Esophagus muscularis mucosa (tissue), 4 donors: Measurements from ENCODE around the gene CDK5R1. TPM values are rescaled to one million over a fixed set of nuclear protein-coding genes. Genes with fewer than 3 reads are reported as not detected.

Experiments used
- DNase-seq: peaks from one replicate; pipeline ENCODE4 v3.0.0-alpha.2; 2017; ENCODE audit errors: extremely low spot score
- H3K27ac ChIP-seq, 4 donors: fragments of 200-600 bp; sonication (generic); replicated peaks in 1 of 4; 1 replicate in 3 of 4; 2 replicates in 1 of 4; pipeline ENCODE4 v1.5.1; 2016 to 2019; ENCODE audit warnings: mild to moderate bottlenecking in 1 of 4
- H3K27me3 ChIP-seq, 4 donors: fragments of 200-600 bp; sonication (generic); one replicate each; pipeline versions ENCODE4 v1.5.1 to v1.6.0; 2016 to 2019
- H3K36me3 ChIP-seq, 4 donors: fragments of 200-600 bp; sonication (generic); one replicate each; pipeline ENCODE4 v1.5.1; 2016 to 2019
- H3K4me1 ChIP-seq, 4 donors: fragments of 200-600 bp; sonication (generic); one replicate each; pipeline ENCODE4 v1.5.1; 2016 to 2019
- H3K4me3 ChIP-seq, 4 donors: fragments of 200-600 bp; sonication (generic); 1 replicate in 2 of 4; 2 replicates in 2 of 4; pipeline ENCODE4 v1.5.1; 2016 to 2019; ENCODE audit warnings: mild to moderate bottlenecking in 4 of 4, moderate library complexity in 1 of 4
- H3K9me3 ChIP-seq, 4 donors: fragments of 200-600 bp; sonication (generic); 1 replicate in 3 of 4; 2 replicates in 1 of 4; pipeline ENCODE4 v1.5.1; 2016 to 2019
- CTCF ChIP-seq, 3 experiments: fragments of 200-600 bp in 2 of 3; fragments of 450-650 bp in 1 of 3; sonication (generic) in 2 of 3; IDR thresholded peaks; one replicate each; pipeline ENCODE4 v1.5.1; 2017 to 2019; ENCODE audit warnings: antibody characterized with exemption in 3 of 3, mild to moderate bottlenecking in 2 of 3, moderate library complexity in 1 of 3
- EP300 ChIP-seq: sonication (generic); formaldehyde crosslinking; IDR thresholded peaks from one replicate; pipeline ENCODE4 v1.6.1; 2017; ENCODE audit warnings: antibody characterized with exemption
- POLR2A ChIP-seq: fragments of 450-650 bp; IDR thresholded peaks from one replicate; pipeline ENCODE4 v1.6.1; 2017; ENCODE audit warnings: antibody characterized with exemption, moderate library complexity, mild to moderate bottlenecking, low read depth
- POLR2AphosphoS5 ChIP-seq, 2 donors: sonication (generic); formaldehyde crosslinking; IDR thresholded peaks; one replicate each; pipeline ENCODE4 v1.6.1; 2017; ENCODE audit warnings: antibody characterized with exemption in 2 of 2
- whole genome bisulfite sequencing: methylation state at CpG from one replicate; pipeline ENCODE4 v1.1.5; 2018; 5-methylcytosine and 5-hydroxymethylcytosine counted together
- intact Hi-C: fragments of 100-400 bp; cut with DNase I; formaldehyde crosslinking; loops from one replicate; pipeline ENCODE4 v1.15.1; 2023
- total RNA-seq, 4 donors: library from RNA; depleted of rRNA; stranded (reverse); fragments of >200 nt; gene quantifications; one replicate each; pipeline versions ENCODE4 v1.1.0 to v1.2.1, GENCODE V29; 2016

The CDK5R1 gene
- total RNA-seq, 4 donors from 2014 or later = 0.33 to 1.2 (median 0.64) TPM

DNA sequence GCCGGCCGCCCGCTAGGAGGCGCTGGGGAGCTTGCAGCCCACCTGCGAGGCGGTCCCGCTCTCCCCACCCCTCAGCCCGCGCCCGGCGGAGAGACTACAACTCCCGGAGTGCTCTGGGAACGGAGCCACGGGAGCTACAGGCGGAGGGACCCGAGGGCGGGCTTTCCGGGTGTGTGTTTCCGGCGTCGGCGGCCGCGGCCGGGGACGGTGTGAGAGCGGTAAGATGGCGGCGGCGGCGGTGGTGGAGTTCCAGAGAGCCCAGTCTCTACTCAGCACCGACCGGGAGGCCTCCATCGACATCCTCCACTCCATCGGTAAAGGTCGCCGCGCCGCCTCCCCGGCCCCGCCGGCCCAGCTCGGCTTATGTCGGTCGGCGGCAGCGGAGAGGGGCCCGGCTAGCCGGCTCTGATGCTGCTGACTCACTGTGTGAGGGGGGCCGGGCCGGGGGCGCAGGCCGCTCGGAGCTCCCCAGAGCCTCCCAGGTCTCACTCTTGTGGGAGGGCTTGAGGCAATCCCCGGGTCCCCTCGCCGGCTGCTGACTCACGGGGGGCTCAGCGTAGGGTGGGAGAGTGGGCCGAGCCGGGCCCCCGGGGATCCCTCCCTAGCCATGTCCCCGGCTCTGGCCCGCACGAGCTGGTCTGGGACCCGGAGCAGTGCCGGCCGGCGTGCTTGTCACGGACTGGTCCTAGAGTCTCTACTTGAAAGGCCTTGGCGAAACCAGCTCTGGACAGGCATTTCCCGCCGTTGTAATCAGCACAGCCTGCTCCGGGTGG, 42.3 kb upstream of the CDK5R1 start, which contains the start of gene PSMD11:
TSS of gene PSMD11 (plus strand) at position 210 of the 773 bp plus-strand sequence. CDS start at position 224, 14 bp downstream.
- H3K9me3 ChIP-seq = no peaks in the 10 kb centered on the region
- WGBS = 0% methylated on average over 15 of the region's 74 CpGs
- peak; percentile 32 for TF ChIP-seq POLR2A
- TF ChIP-seq CTCF (IDR thresholded peaks at IDR 0.05) = peak in 2 of 3 experiments; percentile 92
- TF ChIP-seq EP300 = no peak
- peak; percentile 79 to 91 for TF ChIP-seq POLR2AphosphoS5 (IDR thresholded peaks at IDR 0.05)
- H3K27ac ChIP-seq = peak within 1 kb of the TSS; percentile 74 to 86 (median 84)
- DNase-seq = peak; percentile 98
- H3K4me1 ChIP-seq = peaks cover 16 to 34% (median 30%) of the 10 kb centered on the region in 4 donors
- intact Hi-C loops = no loop called here
- peak within 1 kb of the TSS; percentile 66 to 95 (median 84) for H3K4me3 ChIP-seq
- H3K27me3 ChIP-seq = no peaks in the 10 kb centered on the region
- peaks cover 13 to 28% (median 21%) of the 10 kb centered on the region in 4 donors for H3K36me3 ChIP-seq

- peaks cover 19 to 34% (median 32%) of the 10 kb centered on the region in 4 donors for H3K4me1 ChIP-seq
- TF ChIP-seq POLR2A (no peak), POLR2AphosphoS5 (IDR thresholded peaks at IDR 0.05) (peak; percentile 8 to 35)
- no peaks in the 10 kb centered on the region for H3K27me3 ChIP-seq
- DNase-seq = no peak
- intact Hi-C loops = no loop called here
- H3K36me3 ChIP-seq = peaks cover 18 to 34% (median 26%) of the 10 kb centered on the region in 4 donors
- no peaks in the 10 kb centered on the region for H3K9me3 ChIP-seq
- peak overlapping the region; percentile 66 to 95 (median 84) for H3K4me3 ChIP-seq
- 0% methylated on average over 8 of the region's 14 CpGs for WGBS
- peak overlapping the region; percentile 74 to 86 (median 84) for H3K27ac ChIP-seq
Measured at GRCh38 chr17:32445074-32445415, 41.7 kb upstream of the CDK5R1 start.

DNA sequence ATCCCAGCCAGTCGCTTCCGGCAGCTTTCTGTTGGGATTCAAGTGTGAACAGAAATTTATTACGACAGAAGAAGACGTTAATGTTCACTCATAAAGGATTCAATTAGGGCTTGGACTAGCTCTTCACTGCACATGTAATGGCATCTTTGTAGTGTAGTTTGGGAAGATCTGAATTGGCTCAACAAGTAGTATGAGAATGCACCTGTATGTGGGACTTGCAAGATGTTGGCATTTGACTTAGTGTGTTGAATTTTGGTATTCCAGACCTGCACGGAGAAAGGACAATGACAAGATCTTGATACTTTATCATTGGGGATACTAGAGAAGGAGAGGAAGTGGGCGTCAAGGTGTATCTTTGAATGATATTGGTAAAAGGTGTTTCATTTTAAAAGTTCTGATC, 41.3 kb upstream of the CDK5R1 start:
- no peaks in the 10 kb centered on the region for H3K9me3 ChIP-seq
- peak overlapping the region in 2 of 4 donors; percentile 84 to 85 for H3K27ac ChIP-seq
- TF ChIP-seq POLR2A (no peak), CTCF (IDR thresholded peaks at IDR 0.05) (no peak), POLR2AphosphoS5 (IDR thresholded peaks at IDR 0.05) (no peak), EP300 (no peak)
- peak overlapping the region; percentile 66 to 95 (median 84) for H3K4me3 ChIP-seq
- intact Hi-C loops = no loop called here
- no peaks in the 10 kb centered on the region for H3K27me3 ChIP-seq
- peaks cover 19 to 37% (median 30%) of the 10 kb centered on the region in 4 donors for H3K36me3 ChIP-seq
- WGBS = 20% methylated on average over 6 of the region's 6 CpGs
- no peak for DNase-seq
- H3K4me1 ChIP-seq = peaks cover 19 to 34% (median 32%) of the 10 kb centered on the region in 4 donors

DNA sequence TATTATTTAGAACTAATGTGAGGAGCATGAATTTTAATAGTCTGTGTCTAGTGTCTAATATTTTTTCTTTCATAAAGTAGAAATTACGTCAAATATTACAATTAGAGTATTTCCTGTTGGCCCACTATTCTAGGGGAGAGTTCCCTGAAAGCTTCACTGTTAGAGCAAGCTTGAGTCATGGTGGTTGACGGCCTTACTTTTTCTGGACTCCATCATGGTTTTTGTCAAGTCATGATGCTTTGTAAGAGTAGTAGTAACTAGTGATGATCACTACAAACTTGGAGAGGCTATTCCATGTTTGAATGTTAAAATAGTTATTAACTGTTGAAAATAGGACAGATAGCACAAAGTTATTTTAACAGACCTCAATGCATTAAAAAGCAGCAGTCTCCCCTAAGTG, 40.8 kb upstream of the CDK5R1 start:
- Histone ChIP-seq H3K9me3 (no peaks in the 10 kb centered on the region), H3K4me3 (peak overlapping the region; percentile 66 to 95 (median 84)), H3K27ac (no peak overlapping the region), H3K4me1 (peaks cover 19 to 34% (median 32%) of the 10 kb centered on the region in 4 donors), H3K27me3 (no peaks in the 10 kb centered on the region), H3K36me3 (peaks cover 19 to 42% (median 32%) of the 10 kb centered on the region in 4 donors)
- intact Hi-C loops = no loop called here
- 62% methylated on average over 2 of the region's 2 CpGs for WGBS
- DNase-seq = no peak
- TF ChIP-seq POLR2A = no peak
- no peak for TF ChIP-seq EP300
- no peak for TF ChIP-seq CTCF (IDR thresholded peaks at IDR 0.05)
- TF ChIP-seq POLR2AphosphoS5 (IDR thresholded peaks at IDR 0.05) = no peak

GRCh38 chr17:32446949-32447348, 39.8 kb upstream of the CDK5R1 start:
- Histone ChIP-seq H3K4me3 (no peak overlapping the region), H3K27me3 (no peaks in the 10 kb centered on the region), H3K36me3 (peaks cover 26 to 52% (median 41%) of the 10 kb centered on the region in 4 donors), H3K4me1 (peaks cover 19 to 34% (median 32%) of the 10 kb centered on the region in 4 donors), H3K9me3 (no peaks in the 10 kb centered on the region), H3K27ac (no peak overlapping the region)
- no peak for DNase-seq
- TF ChIP-seq EP300 (no peak), POLR2A (no peak), POLR2AphosphoS5 (IDR thresholded peaks at IDR 0.05) (no peak), CTCF (IDR thresholded peaks at IDR 0.05) (no peak)
- intact Hi-C loops = no loop called here
- 79% methylated on average over 2 of the region's 2 CpGs for WGBS
